Measurements from ENCODE around the gene CAPN10.

Gene CAPN10

GRCh38 chr2:240624950-240625621, 38.6 kb downstream of the CAPN10 start, which contains the start of gene GPR35:
GPR35 (plus strand) TSS chr2:240625480; CDS start chr2:240629953, 4,473 bp downstream.
- no peak for TF ChIP-seq CTCF (conservative IDR thresholded peaks at IDR 0.05; ENCODE audit: low read depth, low read length)
- Histone ChIP-seq H3K4me1 (ENCODE audit: low read depth, poor library complexity, severe bottlenecking) (no peaks in the 10 kb centered on the region), H3K4me3 (IDR thresholded peaks at IDR 0.05; ENCODE audit: insufficient read depth, low read depth, low read length) (no peak within 1 kb of the TSS), H4K20me1 (ENCODE audit: insufficient read depth) (no peaks in the 10 kb centered on the region), H3K27ac (no peak within 1 kb of the TSS), H3K36me3 (ENCODE audit: insufficient read depth) (no peaks in the 10 kb centered on the region), H3K4me2 (no peak within 1 kb of the TSS), H2AFZ (ENCODE audit: low read depth) (no peak within 1 kb of the TSS), H3K27me3 (ENCODE audit: insufficient read depth, low read depth) (no peaks in the 10 kb centered on the region), H3K79me2 (ENCODE audit: insufficient read depth, low read depth) (no peaks in the 10 kb centered on the region), H3K9ac (no peak within 1 kb of the TSS)

- no peaks in the 10 kb centered on the region for H3K4me1 ChIP-seq (ENCODE audit: low read depth, poor library complexity, severe bottlenecking)
- H3K27ac ChIP-seq: no peak overlapping the region
- TF ChIP-seq CTCF (conservative IDR thresholded peaks at IDR 0.05; ENCODE audit: low read depth, low read length): no peak
- H3K4me2 ChIP-seq: no peak overlapping the region
- no peak overlapping the region for H3K9ac ChIP-seq
- no peaks in the 10 kb centered on the region for H3K27me3 ChIP-seq (ENCODE audit: insufficient read depth, low read depth)
- no peaks in the 10 kb centered on the region for H3K36me3 ChIP-seq (ENCODE audit: insufficient read depth)
- H3K4me3 ChIP-seq (IDR thresholded peaks at IDR 0.05; ENCODE audit: insufficient read depth, low read depth, low read length): no peak overlapping the region
- H3K79me2 ChIP-seq (ENCODE audit: insufficient read depth, low read depth): no peaks in the 10 kb centered on the region
- no peaks in the 10 kb centered on the region for H4K20me1 ChIP-seq (ENCODE audit: insufficient read depth)
- no peak overlapping the region for H2AFZ ChIP-seq (ENCODE audit: low read depth)
These were observed 40.2 kb downstream of the CAPN10 start for GRCh38 chr2:240626531-240627300.

- H4K20me1 ChIP-seq (ENCODE audit: insufficient read depth): no peaks in the 10 kb centered on the region
- H3K4me1 ChIP-seq (ENCODE audit: low read depth, poor library complexity, severe bottlenecking): no peaks in the 10 kb centered on the region
- H3K4me3 ChIP-seq (IDR thresholded peaks at IDR 0.05; ENCODE audit: insufficient read depth, low read depth, low read length): no peak overlapping the region
- no peaks in the 10 kb centered on the region for H3K27me3 ChIP-seq (ENCODE audit: insufficient read depth, low read depth)
- TF ChIP-seq CTCF (conservative IDR thresholded peaks at IDR 0.05; ENCODE audit: low read depth, low read length): no peak
- H3K9ac ChIP-seq: no peak overlapping the region
- H3K27ac ChIP-seq: no peak overlapping the region
- H3K36me3 ChIP-seq (ENCODE audit: insufficient read depth): no peaks in the 10 kb centered on the region
- no peak overlapping the region for H3K4me2 ChIP-seq
- no peak overlapping the region for H2AFZ ChIP-seq (ENCODE audit: low read depth)
- H3K79me2 ChIP-seq (ENCODE audit: insufficient read depth, low read depth): no peaks in the 10 kb centered on the region
These were observed 41.4 kb downstream of the CAPN10 start for GRCh38 chr2:240627736-240628506.

- H3K4me1 ChIP-seq (ENCODE audit: low read depth, poor library complexity, severe bottlenecking): no peaks in the 10 kb centered on the region
- H3K27me3 ChIP-seq (ENCODE audit: insufficient read depth, low read depth): no peaks in the 10 kb centered on the region
- H3K4me3 ChIP-seq (IDR thresholded peaks at IDR 0.05; ENCODE audit: insufficient read depth, low read depth, low read length): no peak overlapping the region
- H3K79me2 ChIP-seq (ENCODE audit: insufficient read depth, low read depth): no peaks in the 10 kb centered on the region
- H3K27ac ChIP-seq: no peak overlapping the region
- no peaks in the 10 kb centered on the region for H3K36me3 ChIP-seq (ENCODE audit: insufficient read depth)
- no peak overlapping the region for H2AFZ ChIP-seq (ENCODE audit: low read depth)
- H3K9ac ChIP-seq: no peak overlapping the region
- no peaks in the 10 kb centered on the region for H4K20me1 ChIP-seq (ENCODE audit: insufficient read depth)
- H3K4me2 ChIP-seq: no peak overlapping the region
- TF ChIP-seq CTCF (conservative IDR thresholded peaks at IDR 0.05; ENCODE audit: low read depth, low read length): no peak
These were observed 41.9 kb downstream of the CAPN10 start for GRCh38 chr2:240628507-240628807.

All from KMS-11 (cell line).